Activated CD4-positive, alpha-beta T cell treated with anti-CD3 and anti-CD28 coated beads for 48 hours (primary cell): ENCODE measurements around the gene PLPP3.

Experiments used
- DNase-seq: peaks from one replicate; pipeline ENCODE4 v3.0.0-alpha.2; 2020

Gene PLPP3

GRCh38 chr1:56517404-56518130 lies 61.8 kb downstream of the PLPP3 start:
- DNase-seq, result no peak

DNA sequence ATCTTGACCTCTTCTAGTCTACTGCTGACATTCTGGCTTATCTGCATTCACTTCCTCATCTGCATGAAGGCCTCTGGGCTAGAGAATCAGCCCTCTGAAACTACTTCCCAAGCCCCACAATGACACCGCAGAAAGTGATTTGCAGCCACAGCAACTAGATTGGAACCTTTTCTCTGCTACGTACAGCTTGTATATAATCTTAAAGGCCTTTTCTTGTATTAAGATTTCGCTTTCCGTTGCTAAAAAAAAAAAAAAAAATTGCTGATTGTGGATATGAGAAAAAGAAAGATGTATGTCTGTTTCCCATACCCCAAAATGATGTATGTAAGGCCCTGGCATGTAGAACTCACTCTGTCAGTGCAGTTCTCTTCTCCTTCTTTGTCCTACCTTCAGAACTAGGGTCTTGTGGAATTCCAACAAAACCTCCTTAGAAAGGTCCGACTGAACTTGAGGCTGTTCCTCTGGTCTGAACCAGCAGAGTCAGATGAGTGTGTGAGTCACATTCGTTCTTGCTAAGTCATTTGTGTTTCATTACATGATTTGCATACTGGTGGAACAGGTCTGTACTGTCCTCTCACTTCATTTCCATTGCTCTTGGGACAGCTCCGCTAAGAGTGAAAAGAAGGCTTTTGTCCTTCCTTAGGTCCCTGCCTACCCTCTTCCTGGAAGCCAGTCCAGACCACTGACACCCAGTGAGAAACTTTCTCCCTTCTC lies 62.7 kb downstream of the PLPP3 start:
- DNase-seq, result no peak

DNA sequence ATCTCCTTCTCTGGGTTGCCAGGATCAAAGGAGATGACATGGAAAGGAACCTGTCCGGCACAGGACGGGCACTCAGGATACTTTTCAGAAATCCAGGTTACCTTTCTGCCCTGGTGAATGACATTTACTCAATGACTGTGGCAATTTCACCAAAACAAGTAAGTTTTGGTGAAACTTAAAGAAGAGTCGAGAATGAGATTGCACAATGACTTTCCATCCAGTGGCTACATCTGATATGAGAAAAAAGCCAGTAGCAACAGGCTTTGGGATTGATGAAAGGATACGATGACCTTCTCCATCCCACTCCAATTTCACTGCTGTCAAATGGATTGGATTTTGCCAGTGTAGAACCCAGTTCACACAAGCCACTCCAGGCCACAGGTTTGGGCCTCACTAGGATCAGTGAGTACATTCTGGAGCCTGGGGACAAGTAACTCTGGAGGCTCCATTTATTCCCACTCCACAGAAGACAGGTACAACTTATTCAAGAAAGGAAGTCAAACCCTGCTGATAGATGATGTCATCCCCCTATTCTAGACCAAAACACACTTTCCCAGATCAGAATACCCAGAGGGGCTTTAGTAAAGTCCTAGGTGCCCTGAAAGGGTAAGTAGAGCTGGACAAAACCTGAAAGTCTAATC lies 63.3 kb downstream of the PLPP3 start:
- no peak for DNase-seq

- no peak for DNase-seq
Measured at GRCh38 chr1:56512724-56513494, 66.5 kb downstream of the PLPP3 start.

DNA sequence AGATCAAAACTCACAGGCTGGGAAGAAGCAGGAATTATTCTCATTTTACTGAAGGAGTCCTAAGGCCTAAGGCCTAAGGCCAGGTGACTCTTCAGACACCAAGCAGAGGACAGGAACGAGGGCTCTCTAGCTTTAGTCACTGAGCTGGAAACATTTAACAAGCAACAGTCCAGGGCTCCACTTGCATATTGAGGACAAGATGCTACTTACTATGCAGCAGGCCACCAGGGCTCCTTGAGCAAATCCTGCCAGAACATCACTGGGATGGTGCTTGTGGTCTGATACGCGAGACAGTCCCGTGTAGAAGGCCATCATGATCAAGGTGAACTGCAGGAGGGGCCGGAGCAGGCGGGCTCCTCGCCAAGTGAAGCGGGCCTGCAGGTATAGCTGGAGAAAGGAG lies 67.6 kb downstream of the PLPP3 start:
- no peak for DNase-seq

- no peak for DNase-seq
Measured at GRCh38 chr1:56511364-56511763, 68.0 kb downstream of the PLPP3 start.

DNA sequence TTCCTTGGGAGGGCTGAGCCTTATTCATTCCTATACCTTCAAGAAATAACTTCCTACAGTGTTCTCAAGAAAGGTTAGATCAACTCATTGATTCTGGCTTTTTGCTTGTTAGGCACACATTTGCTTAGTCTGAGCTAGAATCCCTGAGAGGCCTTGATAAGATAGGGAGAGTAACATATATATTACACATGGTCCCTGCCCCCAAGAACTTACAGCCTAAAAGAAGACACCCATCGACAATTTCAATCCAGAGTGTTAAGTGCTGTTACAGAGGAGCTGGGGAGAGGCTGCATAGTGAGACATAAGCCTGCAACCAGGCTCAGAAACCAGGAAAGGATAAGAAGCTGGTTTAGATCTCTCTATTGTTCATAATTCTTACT lies 68.7 kb downstream of the PLPP3 start:
- no peak for DNase-seq

DNA sequence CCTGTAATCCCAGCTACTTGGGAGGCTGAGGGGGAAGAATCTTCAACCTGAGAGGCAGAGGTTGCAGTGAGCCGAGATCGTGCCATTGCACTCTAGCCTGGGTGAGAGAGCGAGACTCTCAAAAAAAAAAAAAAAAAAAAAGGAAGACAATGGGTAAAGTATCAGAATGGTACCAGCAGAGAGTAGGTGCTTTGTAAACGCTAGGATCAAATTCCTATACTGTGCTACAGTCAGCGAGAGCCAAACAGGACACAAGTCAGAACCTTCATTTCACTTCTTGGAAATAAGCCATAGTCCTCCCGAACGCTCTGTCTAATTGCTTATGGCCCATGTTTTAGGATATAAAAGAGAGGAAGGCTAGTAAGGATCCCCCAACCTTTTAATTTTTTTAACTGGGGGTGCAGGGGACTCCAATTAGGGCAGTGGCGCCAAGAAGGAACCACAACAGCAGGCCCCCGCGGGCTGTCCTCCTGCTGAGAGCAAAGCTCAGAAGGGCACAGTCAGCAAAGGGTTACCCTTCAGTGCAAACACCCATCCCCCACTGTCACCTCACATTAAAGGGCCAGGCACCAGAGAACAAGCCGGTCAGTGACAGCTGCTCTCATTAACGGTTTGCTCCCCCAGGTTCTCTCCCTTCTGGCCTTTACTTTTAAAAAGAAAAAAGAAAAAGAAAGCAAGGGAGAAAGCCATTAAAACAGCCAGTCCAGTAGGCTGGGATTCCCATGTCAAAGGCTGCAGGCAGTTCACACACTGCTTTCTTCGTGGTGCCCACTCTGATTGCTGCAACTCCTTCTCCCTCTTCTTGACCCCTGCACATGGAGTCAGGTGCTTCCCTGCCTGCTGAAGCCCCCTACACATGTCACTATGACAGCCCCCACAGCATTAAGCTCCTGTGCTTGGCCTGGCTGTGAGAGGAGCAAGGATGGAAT lies 69.4 kb downstream of the PLPP3 start:
- DNase-seq, result no peak

- DNase-seq, result no peak
Measured at GRCh38 chr1:56508523-56508983, 70.8 kb downstream of the PLPP3 start.

DNA sequence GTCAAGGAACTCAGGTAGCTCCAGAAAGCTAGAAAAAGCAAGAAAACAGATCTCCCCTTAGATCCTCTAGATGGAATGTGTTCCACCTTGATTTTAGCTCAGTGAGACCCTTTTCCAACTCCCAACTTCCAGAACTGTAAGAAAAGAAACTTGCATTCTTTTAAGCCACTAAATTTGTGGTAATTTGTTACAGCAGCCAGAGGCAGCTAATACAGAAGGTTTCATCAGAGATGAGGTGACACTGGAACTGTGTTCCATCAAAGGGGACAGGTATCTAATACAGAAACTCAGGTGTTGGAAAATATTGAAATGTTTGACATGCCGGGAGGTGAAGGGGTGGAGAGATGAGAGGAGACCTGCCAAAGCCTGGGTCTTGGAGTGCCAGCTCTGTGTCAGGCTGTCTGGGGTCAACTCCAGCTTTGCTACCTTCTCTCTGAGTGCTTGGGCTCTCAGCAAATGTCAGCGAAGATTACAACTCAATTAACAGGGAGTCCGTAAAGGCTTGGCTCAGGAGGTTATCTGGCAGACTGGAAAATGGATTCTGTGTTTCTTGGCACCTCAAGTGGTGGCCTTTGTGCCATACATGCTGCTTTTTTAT lies 71.3 kb downstream of the PLPP3 start:
- DNase-seq, result no peak

DNA sequence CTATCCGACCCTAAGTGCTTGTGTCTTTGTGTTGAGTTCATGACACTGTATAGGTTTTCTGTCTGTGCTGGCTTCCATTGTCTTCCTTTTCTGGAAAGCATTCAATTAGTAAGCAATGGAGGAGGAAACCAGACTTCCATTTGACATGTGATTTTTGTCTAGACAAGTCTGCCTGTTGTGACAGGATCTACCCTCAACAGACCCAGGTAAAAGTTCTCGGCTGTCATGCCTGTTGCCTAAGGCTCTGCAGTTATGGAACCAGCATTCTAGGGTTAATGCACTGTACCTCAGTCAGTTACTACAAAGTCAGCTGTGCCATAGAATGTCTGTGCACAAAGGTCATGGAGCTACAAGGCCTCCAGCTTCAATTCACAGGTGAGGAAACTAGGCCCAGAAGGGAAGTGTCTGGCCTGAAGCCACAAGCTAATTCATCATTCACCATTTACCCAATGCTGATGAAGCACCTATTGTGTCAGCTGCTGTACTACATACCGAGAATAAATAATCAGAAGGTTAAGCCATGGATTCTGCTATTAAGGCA lies 72.3 kb downstream of the PLPP3 start:
- no peak for DNase-seq

DNA sequence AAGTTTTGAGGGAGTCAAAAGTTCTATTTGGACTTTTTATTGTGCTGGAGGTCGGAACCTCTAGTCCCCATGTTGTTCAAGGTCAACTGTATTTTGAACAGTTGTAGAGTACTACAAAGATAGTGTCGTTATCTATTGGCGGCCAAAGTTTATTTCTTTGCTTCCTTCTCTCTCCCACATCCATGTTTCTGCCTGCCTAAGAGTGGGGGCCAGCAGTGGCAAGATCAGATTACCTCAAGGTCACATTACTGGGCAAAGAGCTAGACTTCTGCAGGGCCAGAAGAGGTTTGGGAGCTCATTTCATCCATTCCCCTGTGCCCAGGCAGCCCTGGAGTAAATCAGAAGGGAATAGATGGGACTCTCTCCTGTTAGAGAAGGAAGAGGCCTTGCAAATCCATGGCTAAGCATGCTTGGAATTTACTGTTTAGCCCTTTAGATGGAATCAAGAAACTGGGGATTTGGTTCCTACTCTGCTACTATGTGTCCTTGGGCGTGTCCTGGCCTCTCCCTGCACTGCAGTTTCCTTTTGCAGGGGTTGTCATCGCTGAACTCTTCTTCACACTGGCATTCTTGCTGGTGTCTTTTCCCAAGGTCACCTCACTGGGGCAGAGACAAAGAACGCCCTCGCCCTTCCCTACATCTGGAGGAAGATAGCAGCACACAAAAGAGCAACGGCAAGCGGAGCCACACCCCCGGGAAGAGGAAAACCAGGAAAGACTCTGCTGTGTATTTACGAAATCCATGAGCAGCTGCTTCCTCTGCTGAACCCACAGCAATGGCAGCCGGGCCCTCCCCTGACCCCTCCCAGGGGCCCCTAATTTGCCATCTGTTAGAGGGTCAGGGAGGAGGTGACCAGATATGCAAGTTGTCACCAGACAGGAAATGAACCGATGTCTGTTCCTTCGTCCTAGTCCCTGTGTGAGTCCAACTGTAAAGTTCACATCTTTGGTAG lies 73.3 kb downstream of the PLPP3 start:
- no peak for DNase-seq

- no peak for DNase-seq
Measured at GRCh38 chr1:56502700-56503245, 76.6 kb downstream of the PLPP3 start.

- DNase-seq, result no peak
Measured at GRCh38 chr1:56501888-56502287, 77.5 kb downstream of the PLPP3 start.

DNA sequence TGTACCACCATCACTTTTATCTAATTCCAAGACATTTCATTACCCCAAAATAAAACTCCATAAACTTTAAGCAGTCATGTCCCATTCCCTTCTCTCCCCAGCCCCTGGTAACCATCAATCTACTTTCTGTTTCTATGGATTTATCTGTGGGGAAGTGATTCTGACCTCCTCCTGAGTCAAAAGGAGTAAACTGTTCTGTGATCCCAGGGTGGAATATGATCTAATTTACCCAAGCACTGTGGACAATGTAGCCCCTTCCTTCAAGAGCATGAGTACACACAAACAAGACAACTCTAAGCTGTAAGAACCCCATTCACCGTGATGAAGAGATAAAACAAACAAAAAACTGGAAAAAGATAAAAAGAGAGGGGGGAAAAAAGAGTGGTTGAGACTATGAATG lies 77.9 kb downstream of the PLPP3 start:
- DNase-seq, result no peak

GRCh38 chr1:56496821-56497772 lies 82.3 kb downstream of the PLPP3 start:
- DNase-seq, result no peak

DNA sequence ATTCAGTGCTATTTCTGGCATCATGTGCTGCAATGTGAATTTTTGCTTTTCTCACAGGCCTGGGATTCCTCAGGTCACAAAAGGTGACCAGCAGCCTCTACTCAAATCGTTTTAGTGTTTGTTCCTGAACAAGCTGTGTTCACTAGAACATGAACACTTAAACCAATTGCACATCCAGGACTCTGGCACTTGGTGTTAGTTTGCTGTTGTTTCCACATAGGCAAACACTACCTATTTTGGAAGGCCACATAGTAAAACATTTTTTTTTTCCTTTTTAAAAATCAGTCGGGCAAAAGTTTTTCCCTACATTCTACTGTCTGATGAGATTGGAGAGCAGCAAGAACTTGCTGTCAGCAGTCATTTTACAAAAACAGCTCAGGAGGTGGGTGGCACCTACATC lies 83.2 kb downstream of the PLPP3 start:
- no peak for DNase-seq

- no peak for DNase-seq
Measured at GRCh38 chr1:56495538-56495937, 83.8 kb downstream of the PLPP3 start.

DNA sequence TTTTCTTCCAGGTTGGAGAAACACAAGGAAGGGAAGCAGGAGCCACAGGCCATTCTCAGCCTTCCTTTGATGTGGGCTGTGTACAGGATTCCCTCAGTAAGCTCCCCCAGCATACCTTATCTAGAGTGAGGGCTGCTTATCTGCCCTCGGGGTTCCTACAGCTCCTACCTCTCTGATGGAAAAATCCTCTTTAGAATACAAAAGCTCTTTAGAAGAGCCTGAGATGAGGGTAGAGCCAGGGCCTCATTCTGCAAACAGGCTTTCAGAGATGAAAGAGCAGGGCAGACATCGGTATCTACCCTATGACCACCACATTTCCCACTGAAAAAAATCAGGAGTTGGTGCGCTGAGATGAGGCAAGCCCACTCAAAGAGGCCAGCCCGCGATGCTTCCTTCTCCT lies 85.1 kb downstream of the PLPP3 start:
- DNase-seq, result no peak
